ENCODE results near the gene LDLR.
"Not testable (repeated sequence)": the region's sequence is repeated elsewhere in the genome, so short reads cannot be mapped to it uniquely, and the experiment has no call there.

Gene LDLR

DNA sequence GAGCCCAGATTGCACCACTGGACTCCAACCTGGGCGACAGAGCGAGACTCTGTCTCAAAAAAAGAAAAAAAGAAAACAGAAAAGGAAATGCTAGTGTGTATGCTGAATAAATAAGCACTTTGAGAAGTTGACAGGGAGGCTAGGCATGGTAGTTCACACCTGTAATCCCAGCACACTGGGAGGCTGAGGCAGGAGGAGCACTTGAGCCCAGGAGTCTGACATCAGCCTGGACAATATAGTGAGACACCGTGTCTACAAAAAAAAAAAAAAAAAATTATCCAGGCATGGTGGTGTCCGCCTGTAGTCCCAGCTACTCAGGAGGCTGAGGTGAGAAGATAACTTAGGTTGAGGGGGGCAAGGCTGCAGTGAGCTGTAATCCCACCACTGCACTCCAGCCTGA, 19.1 kb upstream of the LDLR start:
- no peak for DNase-seq (ENCODE audit: low read depth, low spot score)

DNA sequence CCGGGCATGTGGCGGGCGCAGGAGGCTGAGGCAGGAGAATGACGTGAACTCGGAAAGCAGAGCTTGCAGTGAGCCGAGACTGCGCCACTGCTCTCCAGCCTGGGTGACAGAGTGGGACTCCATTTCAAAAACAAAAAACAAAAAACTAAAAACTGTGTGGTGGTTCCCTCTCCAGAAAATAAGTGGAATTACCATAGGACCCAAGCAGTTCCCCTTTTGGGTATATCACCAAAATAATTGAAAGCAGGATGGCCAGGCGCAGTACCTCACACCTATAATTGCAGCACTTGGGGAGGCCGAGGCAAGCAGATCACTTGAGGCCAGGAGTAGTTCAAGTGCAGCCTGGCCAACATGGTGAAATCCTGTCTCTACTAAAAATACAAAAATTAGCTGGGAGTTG, 15.7 kb upstream of the LDLR start:
- DNase-seq (ENCODE audit: low read depth, low spot score), result no peak

DNA sequence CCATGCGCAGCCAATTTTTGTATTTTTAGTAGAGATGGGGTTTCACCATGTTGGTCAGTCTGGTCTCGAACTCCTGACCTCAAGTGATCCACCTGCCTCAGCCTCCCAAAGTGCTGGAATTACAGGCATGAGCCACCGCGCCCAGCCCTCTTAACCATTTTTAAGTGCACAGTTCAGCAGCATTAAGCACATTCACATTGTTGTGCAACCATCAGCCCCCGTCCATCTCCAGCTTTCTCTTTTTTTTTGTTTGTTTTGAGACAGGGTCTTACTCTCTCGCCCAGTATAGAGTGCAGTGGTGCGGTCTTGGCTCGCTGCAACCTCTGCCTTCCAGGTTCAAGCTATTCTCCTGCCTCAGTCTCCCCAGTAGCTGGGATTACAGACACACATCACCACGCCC, 12.5 kb upstream of the LDLR start:
- not testable (repeated sequence) for DNase-seq (ENCODE audit: low read depth, low spot score)

DNA sequence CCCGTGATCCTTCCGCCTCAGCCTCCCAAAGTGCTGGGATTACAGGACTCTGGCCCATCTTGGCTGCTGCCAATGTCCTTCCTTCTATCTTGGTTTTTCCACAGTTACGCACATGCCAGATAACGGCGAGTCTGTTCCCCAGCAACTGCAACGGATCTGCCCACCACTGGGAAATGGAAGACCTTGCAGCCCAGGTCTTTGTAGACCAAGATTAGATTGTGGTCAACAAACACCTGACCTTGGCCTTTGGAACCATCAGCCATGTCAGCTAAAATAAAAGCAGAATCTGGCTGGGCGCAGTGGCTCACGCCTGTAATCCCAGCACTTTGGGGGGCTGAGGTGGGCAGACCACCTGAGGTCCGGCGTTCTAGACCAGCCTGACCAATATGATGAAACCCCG, 10.4 kb upstream of the LDLR start:
- DNase-seq (ENCODE audit: low read depth, low spot score), result no peak

DNA sequence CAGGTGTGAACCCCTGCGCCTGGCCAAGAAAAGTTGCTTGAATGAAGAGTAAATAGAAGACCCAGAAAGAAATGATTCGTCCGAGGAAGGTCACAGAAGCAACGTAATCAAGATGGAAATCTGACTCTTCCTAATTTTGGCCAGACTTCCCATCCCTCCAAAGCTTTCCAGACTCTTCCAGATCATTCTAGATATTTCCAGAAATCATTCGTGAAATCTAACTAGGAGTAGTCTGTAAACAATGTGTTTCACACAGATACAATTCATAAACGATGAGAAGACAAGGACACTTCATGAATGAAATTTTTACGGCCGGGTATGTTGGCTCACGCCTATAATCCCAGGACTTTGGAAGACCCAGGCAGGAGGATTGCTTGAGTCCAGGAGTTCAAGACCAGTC, 9.3 kb upstream of the LDLR start:
- DNase-seq (ENCODE audit: low read depth, low spot score), result no peak

DNA sequence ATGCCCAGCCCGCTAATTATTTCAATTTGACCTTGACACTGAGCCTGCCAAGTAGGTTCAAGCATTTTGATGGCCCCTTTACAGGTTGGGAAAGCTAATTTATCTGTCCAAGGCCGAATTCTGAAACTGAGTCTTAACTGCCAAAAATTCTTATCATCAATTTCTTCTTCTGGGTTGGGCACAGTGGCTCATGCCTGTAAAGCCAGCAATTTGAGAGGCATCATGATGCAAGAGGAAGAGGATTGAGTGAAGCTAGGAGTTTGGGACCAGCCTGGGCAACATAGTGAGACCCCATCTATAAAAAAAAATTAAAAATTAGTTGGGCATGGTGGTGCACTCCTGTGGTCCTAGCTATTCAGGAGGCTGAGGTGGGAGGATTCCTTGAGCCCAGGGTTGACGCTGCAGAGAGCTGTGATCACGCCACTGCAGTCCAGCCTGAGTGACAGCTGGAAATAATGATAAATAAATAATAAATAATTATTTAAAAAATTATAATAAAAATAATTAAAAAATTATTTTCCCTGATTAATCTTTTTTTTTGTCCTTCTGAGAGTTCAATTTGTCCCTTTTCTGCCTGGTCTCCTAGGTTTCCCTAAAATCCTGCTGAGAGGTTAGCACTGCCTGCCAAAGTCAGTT, 1.3 kb upstream of the LDLR start:
- no peak for DNase-seq (ENCODE audit: low read depth, low spot score)

DNA sequence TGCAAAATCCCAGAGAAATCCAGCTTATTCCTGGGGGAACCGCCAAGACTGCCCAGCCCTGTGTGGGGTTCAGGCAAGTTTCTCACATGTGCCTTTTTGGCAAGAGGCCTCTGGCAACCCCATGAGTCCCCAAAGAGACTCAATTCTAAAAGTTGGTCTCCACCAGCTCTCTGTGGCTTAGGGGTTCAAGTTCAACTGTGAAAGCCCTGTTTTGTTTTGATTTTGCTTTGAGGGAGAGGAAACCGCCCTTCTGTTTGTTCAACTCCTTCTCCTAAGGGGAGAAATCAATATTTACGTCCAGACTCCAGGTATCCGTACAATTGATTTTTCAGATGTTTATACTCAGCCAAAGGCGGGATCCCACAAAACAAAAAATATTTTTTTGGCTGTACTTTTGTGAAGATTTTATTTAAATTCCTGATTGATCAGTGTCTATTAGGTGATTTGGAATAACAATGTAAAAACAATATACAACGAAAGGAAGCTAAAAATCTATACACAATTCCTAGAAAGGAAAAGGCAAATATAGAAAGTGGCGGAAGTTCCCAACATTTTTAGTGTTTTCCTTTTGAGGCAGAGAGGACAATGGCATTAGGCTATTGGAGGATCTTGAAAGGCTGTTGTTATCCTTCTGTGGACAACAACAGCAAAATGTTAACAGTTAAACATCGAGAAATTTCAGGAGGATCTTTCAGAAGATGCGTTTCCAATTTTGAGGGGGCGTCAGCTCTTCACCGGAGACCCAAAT, 583 bp upstream of the LDLR start:
- DNase-seq (ENCODE audit: low read depth, low spot score), result no peak

DNA sequence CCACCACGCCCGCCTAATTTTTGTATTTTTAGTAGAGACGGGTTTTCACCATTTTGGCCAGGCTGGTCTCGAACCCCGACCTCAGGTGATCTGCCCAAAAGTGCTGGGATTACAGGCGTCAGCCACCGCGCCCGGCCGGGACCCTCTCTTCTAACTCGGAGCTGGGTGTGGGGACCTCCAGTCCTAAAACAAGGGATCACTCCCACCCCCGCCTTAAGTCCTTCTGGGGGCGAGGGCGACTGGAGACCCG, 676 bp downstream of the LDLR start:
- peak; percentile 7 for DNase-seq (ENCODE audit: low read depth, low spot score)

DNA sequence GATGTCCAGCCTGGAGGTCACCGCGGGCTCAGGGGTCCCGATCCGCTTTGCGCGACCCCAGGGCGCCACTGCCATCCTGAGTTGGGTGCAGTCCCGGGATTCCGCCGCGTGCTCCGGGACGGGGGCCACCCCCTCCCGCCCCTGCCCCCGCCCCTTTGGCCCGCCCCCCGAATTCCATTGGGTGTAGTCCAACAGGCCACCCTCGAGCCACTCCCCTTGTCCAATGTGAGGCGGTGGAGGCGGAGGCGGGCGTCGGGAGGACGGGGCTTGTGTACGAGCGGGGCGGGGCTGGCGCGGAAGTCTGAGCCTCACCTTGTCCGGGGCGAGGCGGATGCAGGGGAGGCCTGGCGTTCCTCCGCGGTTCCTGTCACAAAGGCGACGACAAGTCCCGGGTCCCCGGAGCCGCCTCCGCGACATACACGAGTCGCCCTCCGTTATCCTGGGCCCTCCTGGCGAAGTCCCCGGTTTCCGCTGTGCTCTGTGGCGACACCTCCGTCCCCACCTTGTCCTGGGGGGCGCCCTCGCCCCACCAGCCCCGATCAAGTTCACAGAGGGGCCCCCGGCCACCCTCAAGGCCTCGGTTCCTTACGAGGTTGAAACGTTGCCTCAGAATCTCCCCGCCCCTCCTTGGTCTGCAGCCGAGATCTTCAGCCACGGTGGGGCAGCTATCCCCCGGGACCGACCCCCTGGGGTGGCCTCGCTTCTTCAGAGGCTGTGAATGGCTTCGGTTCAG, 1.2 kb downstream of the LDLR start:
- DNase-seq (ENCODE audit: low read depth, low spot score), result peak; percentile 97

DNA sequence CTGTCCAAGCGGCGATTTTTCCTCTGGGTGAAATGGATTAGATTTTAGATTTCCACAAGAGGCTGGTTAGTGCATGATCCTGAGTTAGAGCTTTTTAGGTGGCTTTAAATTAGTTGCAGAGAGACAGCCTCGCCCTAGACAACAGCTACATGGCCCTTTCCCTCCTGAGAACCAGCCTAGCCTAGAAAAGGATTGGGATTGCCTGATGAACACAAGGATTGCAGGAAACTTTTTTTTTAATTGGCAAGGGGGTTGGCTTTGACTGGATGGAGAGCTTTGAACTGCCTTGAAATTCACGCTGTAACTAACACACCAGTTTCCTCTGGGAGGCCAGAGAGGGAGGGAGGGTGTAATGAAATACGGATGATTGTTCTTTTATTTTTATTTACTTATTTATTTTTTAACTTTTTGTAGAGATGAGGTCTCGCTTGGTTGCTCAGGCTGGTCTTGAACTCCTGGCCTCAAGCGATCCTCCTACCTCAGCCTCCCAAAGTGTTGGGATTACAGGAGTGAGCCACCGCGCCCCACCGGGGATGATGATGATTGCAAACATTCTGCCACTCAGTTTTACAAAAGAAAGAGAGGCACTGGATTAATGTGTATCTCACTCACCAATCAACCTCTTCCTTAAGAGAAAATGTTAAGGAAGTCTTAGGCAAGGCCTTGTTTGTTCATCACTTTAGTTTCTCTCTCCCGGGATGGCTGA, 1.9 kb downstream of the LDLR start:
- no peak for DNase-seq (ENCODE audit: low read depth, low spot score)

DNA sequence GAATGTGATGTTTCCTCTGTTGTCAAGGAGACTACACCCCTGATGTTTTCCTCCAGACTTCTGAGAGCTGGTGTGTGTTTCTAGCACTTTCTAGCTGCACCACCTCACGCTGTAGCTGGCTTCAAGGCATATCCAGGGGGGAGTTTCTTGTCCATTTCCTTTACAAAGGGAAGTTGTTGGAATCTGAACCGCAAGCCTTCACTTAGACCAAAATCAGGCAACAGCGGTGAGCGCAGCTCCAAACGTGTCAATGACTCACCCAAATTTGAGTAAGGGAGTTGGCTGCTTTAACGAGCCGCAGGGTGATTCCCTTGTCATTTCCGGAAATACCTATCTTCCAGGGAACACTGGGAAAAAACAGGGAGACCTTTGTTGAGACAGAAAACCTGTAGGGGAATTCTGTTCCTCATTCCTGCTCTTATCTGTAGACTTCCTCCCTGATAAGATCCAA, 2.5 kb downstream of the LDLR start:
- DNase-seq (ENCODE audit: low read depth, low spot score), result no peak

DNA sequence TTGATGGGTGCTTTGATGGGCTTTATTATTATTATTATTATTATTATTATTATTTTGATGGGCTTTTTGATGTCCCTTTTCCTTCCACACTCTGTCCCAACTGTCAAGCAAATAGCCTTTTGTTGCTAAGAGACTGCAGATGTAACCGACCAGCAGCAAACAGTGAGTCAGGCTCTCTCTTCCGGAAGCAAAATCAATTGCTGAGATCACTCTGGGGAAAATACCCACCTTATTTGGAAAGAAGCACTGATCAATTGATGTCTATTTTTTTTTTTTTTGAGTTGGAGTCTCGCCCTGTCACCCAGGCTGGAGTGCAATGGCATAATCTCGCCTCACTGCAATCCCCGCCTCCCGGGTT, 2.9 kb downstream of the LDLR start:
- no peak for DNase-seq (ENCODE audit: low read depth, low spot score)

DNA sequence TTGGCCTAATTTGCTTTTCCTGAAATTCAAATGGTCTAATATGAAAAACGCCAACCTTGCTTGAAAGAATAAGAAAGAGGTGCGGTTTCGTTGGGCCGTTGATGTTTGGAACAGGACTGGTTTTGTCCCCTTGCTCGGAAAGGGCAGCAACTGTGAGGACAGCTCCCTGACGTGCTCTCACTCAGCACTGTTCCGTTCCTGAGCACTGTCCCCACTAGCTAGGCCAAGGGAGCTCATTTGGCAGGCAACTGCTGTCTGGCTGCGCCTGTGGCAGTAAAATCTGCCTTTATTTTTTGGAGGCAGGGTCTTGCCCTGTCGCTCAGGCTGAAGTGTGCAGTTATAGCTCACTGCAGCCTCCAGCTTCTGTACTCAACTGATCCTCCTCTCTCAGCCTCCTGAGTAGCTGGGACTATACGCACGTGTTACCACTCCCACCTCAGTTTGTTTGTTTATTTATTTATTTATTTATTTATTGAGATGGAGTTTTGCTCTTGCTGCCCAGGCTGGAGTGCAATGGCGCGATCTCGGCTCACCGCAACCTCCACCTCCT, 4.5 kb downstream of the LDLR start:
- no peak for DNase-seq (ENCODE audit: low read depth, low spot score)

DNA sequence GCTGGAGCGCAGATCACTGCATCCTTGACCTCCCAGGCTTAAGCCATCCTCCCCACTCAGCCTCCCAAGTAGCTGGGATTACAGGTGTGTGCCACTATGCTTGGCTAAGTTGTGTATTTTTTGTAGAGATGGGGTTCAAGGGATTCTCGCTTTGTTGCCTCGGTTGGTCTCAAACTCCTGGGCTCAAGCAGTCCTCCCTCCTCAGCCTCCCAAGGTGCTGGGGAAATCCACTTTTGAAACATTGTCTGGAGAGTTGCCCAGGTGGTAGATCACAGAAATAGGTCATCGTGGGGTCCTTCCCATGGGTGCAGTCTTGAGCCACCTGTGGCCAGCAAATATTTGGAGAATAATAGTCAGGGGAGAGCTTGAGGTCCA, 5.2 kb downstream of the LDLR start:
- DNase-seq (ENCODE audit: low read depth, low spot score), result no peak

DNA sequence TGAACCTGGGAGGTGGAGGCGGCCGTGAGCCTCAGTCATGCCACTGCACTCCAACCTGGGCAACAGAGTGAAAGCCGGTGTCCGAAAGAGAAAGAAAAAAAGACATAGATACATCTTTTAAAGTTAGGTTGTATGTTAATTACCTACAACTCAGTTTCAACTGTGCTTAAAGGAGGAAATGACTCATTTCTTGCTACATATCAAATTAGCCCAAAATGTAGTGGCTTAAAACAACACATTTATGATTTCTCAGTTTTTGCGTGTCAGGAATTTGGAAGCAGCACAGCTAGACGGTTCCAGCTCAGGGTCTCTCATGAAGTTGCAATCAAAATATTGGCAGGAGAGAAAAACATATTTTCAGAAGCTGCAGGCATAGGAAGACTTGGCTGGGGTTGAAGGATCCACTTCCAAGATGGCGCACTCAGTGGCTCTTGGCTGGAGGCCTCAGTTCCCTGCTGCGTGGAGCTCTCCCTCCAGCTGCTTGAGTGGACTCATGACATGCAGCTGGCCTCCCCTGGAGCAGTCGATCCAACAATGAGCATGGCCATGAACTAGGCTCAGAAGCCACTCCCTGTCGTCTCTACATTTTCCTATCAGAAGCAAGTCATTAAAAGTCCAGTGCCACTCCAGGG, 7.1 kb downstream of the LDLR start:
- no peak for DNase-seq (ENCODE audit: low read depth, low spot score)

DNA sequence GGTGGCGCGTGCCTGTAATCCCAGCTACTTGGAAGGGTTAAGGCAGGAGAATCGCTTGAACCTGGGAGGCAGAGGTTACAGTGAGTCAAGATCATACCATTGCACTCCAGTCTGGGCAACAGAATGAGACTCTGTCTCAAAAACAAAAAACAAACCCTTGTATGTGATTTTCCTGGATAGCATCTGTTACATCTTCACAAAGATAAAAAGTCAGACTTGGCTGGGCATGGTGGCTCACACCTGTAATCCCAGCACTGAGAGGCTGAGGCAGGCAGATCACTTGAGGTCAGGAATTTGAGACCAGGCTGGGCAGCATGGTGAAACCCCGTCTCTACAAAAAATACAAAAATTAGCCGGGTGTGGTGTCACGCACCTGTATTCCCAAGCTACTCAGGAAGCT, 8.1 kb downstream of the LDLR start:
- DNase-seq (ENCODE audit: low read depth, low spot score), result not testable (repeated sequence)

DNA sequence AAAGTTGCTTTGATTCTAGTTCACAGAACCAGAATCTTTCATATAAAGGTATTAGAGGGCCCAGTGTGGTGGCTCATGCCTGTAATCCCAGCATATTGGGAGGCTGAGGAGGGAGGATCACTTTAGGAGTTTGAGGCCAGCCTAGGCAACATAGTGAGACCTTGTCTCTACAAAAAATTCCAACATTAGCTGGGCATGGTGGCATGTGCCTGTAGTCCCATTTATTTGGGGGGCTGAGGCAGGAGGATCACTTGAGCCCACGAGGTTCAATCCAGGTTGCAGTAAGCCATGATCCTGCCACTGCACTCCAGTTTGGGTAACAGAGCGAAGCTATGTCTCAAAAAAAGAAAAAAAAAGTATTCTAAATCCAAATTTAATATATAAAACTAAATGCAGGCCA, 9.1 kb downstream of the LDLR start:
- no peak for DNase-seq (ENCODE audit: low read depth, low spot score)

DNA sequence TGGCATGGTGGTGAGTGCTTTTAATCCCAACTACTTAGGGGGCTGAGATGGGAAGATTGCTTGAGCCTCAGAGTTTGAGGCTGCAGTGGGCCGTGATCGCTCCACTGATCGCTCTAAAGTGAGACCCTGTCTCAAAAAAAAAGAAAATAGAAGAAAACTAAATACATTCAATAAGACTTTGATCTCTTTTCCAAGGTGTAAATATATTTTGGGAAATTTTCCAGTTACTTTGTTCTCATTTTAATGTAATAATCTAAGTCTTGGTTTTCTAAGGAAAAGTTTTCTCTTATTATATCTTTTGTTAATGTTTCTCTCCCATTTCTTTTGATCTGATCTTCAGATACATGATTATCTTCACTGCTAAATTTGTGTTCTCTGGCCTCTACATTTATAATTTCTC, 9.6 kb downstream of the LDLR start:
- DNase-seq (ENCODE audit: low read depth, low spot score), result no peak

DNA sequence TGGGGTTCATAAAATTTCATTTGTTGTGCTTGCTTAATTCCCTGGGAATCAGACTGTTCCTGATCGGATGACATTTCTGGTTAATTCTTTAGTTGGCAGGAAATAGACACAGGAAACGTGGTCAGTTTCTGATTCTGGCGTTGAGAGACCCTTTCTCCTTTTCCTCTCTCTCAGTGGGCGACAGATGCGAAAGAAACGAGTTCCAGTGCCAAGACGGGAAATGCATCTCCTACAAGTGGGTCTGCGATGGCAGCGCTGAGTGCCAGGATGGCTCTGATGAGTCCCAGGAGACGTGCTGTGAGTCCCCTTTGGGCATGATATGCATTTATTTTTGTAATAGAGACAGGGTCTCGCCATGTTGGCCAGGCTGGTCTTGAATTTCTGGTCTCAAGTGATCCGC, 10.8 kb downstream of the LDLR start:
- DNase-seq (ENCODE audit: low read depth, low spot score), result no peak

DNA sequence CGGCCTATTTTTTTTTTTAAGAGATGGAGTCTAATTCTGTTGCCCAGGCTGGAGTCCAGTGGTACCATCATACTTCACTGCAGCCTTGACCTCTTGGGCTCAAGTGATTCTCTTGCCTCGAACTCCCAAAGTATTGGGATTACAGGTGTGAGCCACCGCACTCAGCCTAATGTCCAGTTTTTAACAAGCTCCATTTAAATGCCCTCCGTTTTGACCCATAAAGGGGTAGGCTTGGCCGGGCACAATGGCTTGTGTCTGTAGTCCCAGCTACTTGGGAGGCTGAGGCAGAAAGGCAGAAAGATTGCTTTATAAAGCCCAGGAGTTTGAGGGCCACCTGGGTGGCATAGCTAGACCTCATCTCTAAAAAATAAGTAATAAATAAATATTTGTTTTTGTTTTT, 11.8 kb downstream of the LDLR start:
- no peak for DNase-seq (ENCODE audit: low read depth, low spot score)

DNA sequence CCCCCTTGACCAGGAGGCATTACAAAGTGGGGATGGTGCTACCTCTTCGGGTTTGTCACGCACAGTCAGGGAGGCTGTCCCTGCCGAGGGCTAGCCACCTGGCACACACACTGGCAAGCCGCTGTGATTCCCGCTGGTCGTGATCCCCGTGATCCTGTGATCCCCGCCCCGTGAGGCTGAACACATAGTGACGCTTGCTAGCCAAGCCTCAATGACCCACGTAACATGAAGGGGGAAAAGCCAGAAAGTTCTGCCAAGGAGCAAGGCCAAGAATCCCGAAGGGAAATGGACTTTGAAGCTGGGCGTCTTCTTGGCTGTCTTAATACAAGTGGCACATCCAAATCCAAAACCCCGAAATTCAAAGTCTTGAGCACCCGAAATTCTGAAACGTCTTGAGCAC, 13.7 kb downstream of the LDLR start:
- DNase-seq (ENCODE audit: low read depth, low spot score), result no peak

DNA sequence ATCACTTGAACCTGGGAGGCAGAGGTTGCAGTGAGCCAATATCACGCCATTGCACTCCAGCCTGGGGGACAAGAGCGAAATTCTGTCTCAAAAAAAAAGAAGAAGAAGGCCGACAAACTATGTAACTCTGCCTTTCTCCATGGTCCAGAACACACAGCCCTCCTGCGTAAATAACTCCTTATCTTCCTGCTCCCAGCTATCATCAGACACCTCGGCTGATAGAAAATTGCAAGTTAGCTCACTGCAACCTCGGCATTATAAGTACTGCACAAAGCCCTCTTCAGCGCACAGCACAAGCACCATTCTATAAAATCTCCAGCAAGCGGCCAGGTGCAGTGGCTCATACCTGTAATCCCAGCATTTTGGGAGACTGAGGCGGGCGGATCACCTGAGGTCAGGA, 14.4 kb downstream of the LDLR start:
- not testable (repeated sequence) for DNase-seq (ENCODE audit: low read depth, low spot score)

Measured in activated naive CD8-positive, alpha-beta T cell treated with anti-CD3 and anti-CD28 coated beads, Interleukin-2, amount 50 U/mL, for 16 hours (primary cell).